PC-9 (cell line): ENCODE results near the gene ZNF335. TPM values are rescaled to one million over a fixed set of nuclear protein-coding genes. Genes with fewer than 3 reads are reported as not detected.

Source experiments
- BruUV-seq: library from RNA; stranded (reverse); fragments of 400-500 nt; replicated peaks from 2 replicates; lab custom pipeline; 2021; lab: Mats Ljungman, UMichigan
- CTCF ChIA-PET: fragments of 300-600 bp; sonication (Branson Sonifier 250); formaldehyde crosslinking; loops from one replicate; lab custom pipeline; 2022; ENCODE audit warnings: antibody characterized with exemption; lab: Charles Lee
- POLR2A ChIA-PET: fragments of 300-600 bp; sonication (Branson Sonifier 250); formaldehyde crosslinking; loops from one replicate; lab custom pipeline; 2022; ENCODE audit warnings: antibody characterized with exemption; ENCODE audit not compliant: unreplicated experiment; lab: Charles Lee
- DNase-seq, 2 experiments: peaks; one replicate each; pipeline versions ENCODE4 v3.0.0 to v3.0.0-alpha.2; 2015 to 2022; ENCODE audit warnings: mixed read lengths in 1 of 2
- H2AFZ ChIP-seq: fragments of 200-600 bp; sonication (generic); 2 replicates; pipeline ENCODE4 v1.8.1; 2017; ENCODE audit warnings: antibody characterized with exemption
- H3F3A ChIP-seq: fragments of 200-600 bp; sonication (generic); 2 replicates; pipeline ENCODE4 v1.8.1; 2017; ENCODE audit warnings: antibody characterized with exemption, mild to moderate bottlenecking, low read depth; ENCODE audit not compliant: insufficient read depth
- H3K27ac ChIP-seq: fragments of 200-600 bp; sonication (generic); 2 replicates; pipeline ENCODE4 v1.6.1; 2016; ENCODE audit warnings: mixed run types
- H3K27me3 ChIP-seq: fragments of 200-600 bp; sonication (generic); 2 replicates; pipeline ENCODE4 v1.6.1; 2016; ENCODE audit warnings: low read depth, mixed run types; ENCODE audit not compliant: insufficient read depth
- H3K36me3 ChIP-seq: fragments of 200-600 bp; sonication (generic); 2 replicates; pipeline ENCODE4 v1.6.1; 2016; ENCODE audit warnings: low read depth, mixed run types
- H3K4me1 ChIP-seq: fragments of 200-600 bp; sonication (generic); replicated peaks from 2 replicates; pipeline ENCODE4 v1.6.1; 2016; ENCODE audit warnings: mixed run types; ENCODE audit not compliant: insufficient read depth
- H3K4me2 ChIP-seq: fragments of 200-600 bp; sonication (generic); 2 replicates; pipeline ENCODE4 v1.6.1; 2017; ENCODE audit warnings: mixed run types
- H3K4me3 ChIP-seq: fragments of 200-600 bp; sonication (generic); 2 replicates; pipeline ENCODE4 v1.6.1; 2016; ENCODE audit warnings: mixed run types
- H3K79me2 ChIP-seq: fragments of 200-600 bp; sonication (generic); 2 replicates; pipeline ENCODE4 v1.6.1; 2017; ENCODE audit warnings: low read depth, mixed run types
- H3K9me2 ChIP-seq: fragments of 200-600 bp; sonication (generic); 2 replicates; pipeline ENCODE4 v1.8.1; 2017; ENCODE audit warnings: mild to moderate bottlenecking; ENCODE audit not compliant: insufficient read depth
- H3K9me3 ChIP-seq: fragments of 200-600 bp; sonication (generic); 2 replicates; pipeline ENCODE4 v1.8.1; 2016; ENCODE audit warnings: low read depth; ENCODE audit not compliant: insufficient read depth
- H4K20me1 ChIP-seq: fragments of 200-600 bp; sonication (generic); 2 replicates; pipeline ENCODE4 v1.8.1; 2017; ENCODE audit not compliant: insufficient read depth
- EZH2 ChIP-seq: fragments of 200-600 bp; sonication (generic); IDR thresholded peaks from 2 replicates; pipeline ENCODE4 v1.8.0; 2017; ENCODE audit warnings: antibody characterized with exemption, low read depth
- intact Hi-C: fragments of 100-400 bp; cut with micrococcal nuclease; formaldehyde crosslinking; loops from one replicate; pipeline ENCODE4 v1.10.0; 2022; ENCODE audit not compliant: unreplicated experiment
- total RNA-seq: library from RNA; stranded (reverse); gene quantifications from 2 replicates; pipeline ENCODE4 v1.2.3, GENCODE V29; 2021
- TF ChIP-seq, protein P1 (sequence below): fragments of 200-600 bp; sonication (generic); conservative IDR thresholded peaks from 2 replicates; pipeline ENCODE4 v1.6.1; 2017; ENCODE audit warnings: mixed run types, antibody characterized with exemption, mild to moderate bottlenecking, moderate library complexity

ZNF335 gene
- total RNA-seq, 1 experiment from 2014 or later, result 16.3 TPM

DNA sequence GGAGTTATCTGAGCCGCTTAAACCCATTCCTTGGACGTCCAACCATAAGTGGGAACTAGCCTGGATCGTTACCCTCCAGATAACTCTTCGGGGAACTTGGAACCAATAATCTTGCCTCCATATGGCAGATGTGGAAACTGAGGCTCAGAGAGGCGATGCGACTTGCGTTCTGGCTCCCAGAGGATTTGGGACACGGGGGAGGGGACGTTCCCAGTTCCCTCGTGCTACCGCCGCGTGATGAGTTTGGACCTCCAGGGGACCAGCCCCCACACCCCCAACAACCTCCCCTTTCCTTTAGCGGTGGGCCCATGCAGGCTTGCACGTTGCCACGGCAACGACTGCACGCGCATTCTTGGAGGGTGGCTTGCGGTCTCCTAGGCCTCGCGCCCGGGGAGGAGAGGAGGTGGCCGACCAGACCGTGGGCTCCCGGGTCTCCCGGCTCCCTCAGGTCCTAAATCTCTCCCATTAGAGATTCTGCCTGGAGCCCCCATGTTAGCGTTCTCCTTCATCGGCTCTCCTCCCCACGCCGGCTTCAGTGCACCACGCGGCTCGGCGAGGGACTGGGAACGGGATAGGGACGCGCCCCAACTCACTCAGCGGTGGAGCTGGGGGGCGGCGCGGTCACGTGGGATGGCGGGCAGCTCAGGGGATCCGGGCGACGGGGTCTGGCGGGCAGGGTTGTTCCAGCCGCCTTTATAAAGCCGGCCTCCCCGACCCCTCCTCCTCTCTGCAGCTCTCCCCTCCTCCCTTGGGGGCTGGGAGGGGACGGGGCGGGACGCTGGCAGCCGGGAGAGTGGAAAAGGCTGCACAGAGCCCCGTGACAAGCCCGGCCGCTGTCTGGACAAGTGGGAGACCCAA, 60.3 kb downstream of the ZNF335 start, which contains the start of gene PLTP:
PLTP (minus strand) TSS at position 670 of the 858 bp plus-strand sequence. CDS start 703 bp downstream, outside the sequence.
- TSS peak; percentile 82 for BruUV-seq
- peak within 1 kb of the TSS; percentile 66 for H2AFZ ChIP-seq
- peak; percentile 50 to 75 for DNase-seq
- H3K36me3 ChIP-seq, result 0 out of 2 replicates have a peak, but pooled peaks cover 4% of the 10 kb centered on the region
- H3K27ac ChIP-seq, result peak within 1 kb of the TSS; percentile 38
- intact Hi-C loops, result loop anchor here (2.0 kb wide), 1 partner anchor 23 kb away; the partner anchor contains the start of gene PCIF1
- ChIA-PET CTCF (interaction anchor here (0.7 kb wide), 1 partner anchor 50 kb away, joined by 6 read pairs; no protein-coding TSS in a partner anchor), POLR2A (interaction anchor here (0.5 to 0.6 kb wide), 3 partner anchors 11 to 886 kb away, joined by 3 to 4 read pairs (median 3); no protein-coding TSS in a partner anchor)
- peaks cover 23% of the 10 kb centered on the region for H3F3A ChIP-seq
- H3K27me3 ChIP-seq, result no peaks in the 10 kb centered on the region
- H3K4me3 ChIP-seq, result peak within 1 kb of the TSS; percentile 63
- TF ChIP-seq, protein P1, sequence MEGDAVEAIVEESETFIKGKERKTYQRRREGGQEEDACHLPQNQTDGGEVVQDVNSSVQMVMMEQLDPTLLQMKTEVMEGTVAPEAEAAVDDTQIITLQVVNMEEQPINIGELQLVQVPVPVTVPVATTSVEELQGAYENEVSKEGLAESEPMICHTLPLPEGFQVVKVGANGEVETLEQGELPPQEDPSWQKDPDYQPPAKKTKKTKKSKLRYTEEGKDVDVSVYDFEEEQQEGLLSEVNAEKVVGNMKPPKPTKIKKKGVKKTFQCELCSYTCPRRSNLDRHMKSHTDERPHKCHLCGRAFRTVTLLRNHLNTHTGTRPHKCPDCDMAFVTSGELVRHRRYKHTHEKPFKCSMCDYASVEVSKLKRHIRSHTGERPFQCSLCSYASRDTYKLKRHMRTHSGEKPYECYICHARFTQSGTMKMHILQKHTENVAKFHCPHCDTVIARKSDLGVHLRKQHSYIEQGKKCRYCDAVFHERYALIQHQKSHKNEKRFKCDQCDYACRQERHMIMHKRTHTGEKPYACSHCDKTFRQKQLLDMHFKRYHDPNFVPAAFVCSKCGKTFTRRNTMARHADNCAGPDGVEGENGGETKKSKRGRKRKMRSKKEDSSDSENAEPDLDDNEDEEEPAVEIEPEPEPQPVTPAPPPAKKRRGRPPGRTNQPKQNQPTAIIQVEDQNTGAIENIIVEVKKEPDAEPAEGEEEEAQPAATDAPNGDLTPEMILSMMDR, result no peak
- no peak for TF ChIP-seq EZH2
- no peaks in the 10 kb centered on the region; the same call in 1 of the 2 replicates for H4K20me1 ChIP-seq
- H3K4me1 ChIP-seq, result peaks cover 22% of the 10 kb centered on the region
- no peaks in the 10 kb centered on the region for H3K9me3 ChIP-seq
- H3K9me2 ChIP-seq, result no peaks in the 10 kb centered on the region
- peak within 1 kb of the TSS; percentile 77 for H3K4me2 ChIP-seq
- peaks cover 6% of the 10 kb centered on the region for H3K79me2 ChIP-seq

DNA sequence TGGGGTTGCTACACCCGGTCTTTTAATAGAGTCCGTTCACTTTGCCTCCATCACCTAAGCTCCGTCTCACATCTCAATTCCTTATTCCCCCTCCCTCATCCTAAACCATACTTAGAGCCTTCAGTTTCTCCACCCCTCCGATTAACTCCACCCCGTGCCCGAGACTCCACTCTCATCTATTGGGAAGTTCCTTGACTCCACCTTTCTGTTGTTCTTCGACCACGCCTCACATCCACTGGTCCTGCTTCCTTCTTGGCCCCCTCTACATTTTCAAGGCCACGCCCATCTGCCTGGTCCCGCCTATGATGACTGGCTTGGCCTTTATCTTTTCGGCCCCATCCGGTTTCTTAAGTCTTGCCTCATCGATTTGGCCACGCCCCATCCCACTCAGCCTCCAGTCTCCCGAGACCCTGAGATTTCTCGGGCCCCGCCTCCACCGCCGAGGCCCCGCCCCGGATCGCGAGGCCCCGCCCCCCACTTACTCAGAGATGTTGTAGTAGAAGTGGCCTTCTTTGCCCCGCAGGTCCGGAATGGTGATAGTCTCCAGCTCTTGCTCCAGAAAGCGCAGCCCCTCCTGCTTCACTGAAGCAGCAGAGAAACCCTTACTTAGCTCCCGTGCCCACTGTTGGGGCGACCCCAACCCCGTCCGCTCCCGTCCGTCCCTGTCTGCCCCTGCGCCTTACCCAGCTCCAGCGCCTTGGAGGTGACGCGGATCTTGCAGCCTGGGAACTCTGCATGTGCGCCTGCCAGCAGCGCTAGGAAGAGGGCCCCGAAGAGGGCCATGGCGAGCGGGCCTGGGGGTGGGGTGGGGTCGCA, 61.1 kb downstream of the ZNF335 start:
- TF ChIP-seq EZH2, result no peak
- TF ChIP-seq, protein P1, result no peak
- Histone ChIP-seq H3K9me2 (no peaks in the 10 kb centered on the region), H3K79me2 (peaks cover 6% of the 10 kb centered on the region), H3K27ac (peak overlapping the region; percentile 38), H4K20me1 (peaks cover 4% of the 10 kb centered on the region; the same call in 1 of the 2 replicates), H3K4me3 (peak overlapping the region; percentile 63), H3K4me1 (peaks cover 22% of the 10 kb centered on the region), H3K4me2 (peak overlapping the region; percentile 77), H3K36me3 (0 out of 2 replicates have a peak, but pooled peaks cover 4% of the 10 kb centered on the region), H3K27me3 (no peaks in the 10 kb centered on the region), H2AFZ (peak overlapping the region; percentile 66), H3F3A (peaks cover 27% of the 10 kb centered on the region), H3K9me3 (no peaks in the 10 kb centered on the region)
- DNase-seq, result peak; percentile 98 to 100
- BruUV-seq, result TSS peak; percentile 99
- ChIA-PET POLR2A (interaction anchor here (0.6 kb wide), 1 partner anchor 136 kb away, joined by 4 read pairs; no protein-coding TSS in a partner anchor), CTCF (interaction anchor here (0.6 to 0.7 kb wide), 2 partner anchors 51 to 838 kb away, joined by 5 to 6 read pairs; no protein-coding TSS in a partner anchor)
- intact Hi-C loops, result loop anchor here (2.0 kb wide), 1 partner anchor 24 kb away; the partner anchor contains the start of gene PCIF1
